Mesothelial cell of epicardium (in vitro differentiated cells): Measurements from ENCODE around the gene TNNI3. TPM values are rescaled to one million over a fixed set of nuclear protein-coding genes. Genes with fewer than 3 reads are reported as not detected.
"Not testable (repeated sequence)": the region's sequence is repeated elsewhere in the genome, so short reads cannot be mapped to it uniquely, and the experiment has no call there.

Experiments used
- DNase-seq, 2 experiments: peaks; one replicate each; pipeline ENCODE4 v3.0.0; 2021; ENCODE audit warnings: low spot score in 2 of 2; ENCODE audit not compliant: unreplicated experiment in 2 of 2
- H3K27ac Mint-ChIP-seq: 2 replicates; pipeline ENCODE4 v1.8.0; 2021; ENCODE audit warnings: mixed read lengths
- H3K27me3 Mint-ChIP-seq: 2 replicates; pipeline ENCODE4 v1.8.0; 2021; ENCODE audit warnings: low read depth, mixed read lengths
- H3K36me3 Mint-ChIP-seq: 2 replicates; pipeline ENCODE4 v1.8.0; 2021; ENCODE audit warnings: mixed read lengths
- H3K4me1 Mint-ChIP-seq: 2 replicates; pipeline ENCODE4 v1.8.0; 2021; ENCODE audit warnings: mixed read lengths
- H3K4me3 Mint-ChIP-seq: 2 replicates; pipeline ENCODE4 v1.8.0; 2021; ENCODE audit warnings: mild to moderate bottlenecking, moderate library complexity, mixed read lengths
- H3K9me3 Mint-ChIP-seq: 2 replicates; pipeline ENCODE4 v1.8.0; 2021; ENCODE audit warnings: mixed read lengths
- total RNA-seq: library from RNA; stranded (reverse); gene quantifications from 3 replicates; pipeline ENCODE4 v1.2.1, GENCODE V29; 2021
- TF ChIP-seq, protein P1 (sequence below): fragments of 200-600 bp; sonication (generic); IDR thresholded peaks from one replicate; pipeline ENCODE4 v1.5.0; 2021; ENCODE audit warnings: antibody characterized with exemption; ENCODE audit not compliant: unreplicated experiment

TNNI3 gene
- total RNA-seq, 1 donor from 2014 or later = 6.3 TPM

DNA sequence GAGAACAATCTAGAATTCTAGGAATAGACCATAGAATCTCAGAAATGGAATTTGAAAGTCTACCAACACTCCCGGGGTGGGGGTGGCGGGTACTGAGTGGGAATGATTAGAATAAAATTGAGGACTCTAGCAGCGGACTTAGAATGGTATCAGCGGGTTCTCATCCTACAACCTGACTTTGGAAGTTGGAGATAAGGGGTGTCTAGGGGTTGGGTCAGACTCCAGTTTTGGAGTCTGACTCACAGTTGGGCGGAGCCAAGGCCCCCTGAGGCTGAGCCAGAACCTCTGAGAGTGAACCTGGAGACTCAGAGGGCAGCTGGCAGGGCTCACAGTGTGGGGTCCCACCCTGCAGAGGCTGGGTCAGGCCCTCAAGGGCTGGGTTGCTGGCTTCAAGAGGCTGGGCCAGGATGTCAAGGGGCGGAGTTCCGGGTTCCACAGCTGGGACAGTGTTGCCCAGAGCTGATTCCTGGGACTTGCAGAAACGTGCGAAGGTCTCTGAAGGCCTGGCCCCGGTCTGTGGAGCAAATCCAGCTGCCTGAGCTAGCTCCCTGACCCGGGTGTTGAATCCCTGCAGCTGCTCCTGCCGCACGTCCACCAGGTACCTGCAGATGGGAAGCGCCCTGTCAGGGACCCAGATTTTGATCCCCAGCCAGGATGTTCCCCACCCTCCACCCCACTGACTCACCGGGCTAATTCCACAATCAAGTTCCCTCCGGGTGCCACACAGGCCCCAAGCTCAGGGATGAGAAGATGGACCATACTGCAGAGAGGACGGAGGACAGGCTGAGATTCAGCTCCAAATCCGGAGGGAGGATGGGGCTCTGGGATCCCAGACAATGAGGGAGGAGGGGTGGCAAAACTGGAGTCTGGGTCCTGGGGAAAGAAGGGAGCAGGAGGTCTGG lies 1.6 kb upstream of the TNNI3 start:
- H3K27me3 Mint-ChIP-seq = peaks cover 73% of the 10 kb centered on the region
- H3K4me3 Mint-ChIP-seq = no peak overlapping the region
- H3K36me3 Mint-ChIP-seq = no peaks in the 10 kb centered on the region
- H3K27ac Mint-ChIP-seq = no peak overlapping the region
- H3K4me1 Mint-ChIP-seq = peaks cover 15% of the 10 kb centered on the region
- TF ChIP-seq, protein P1, sequence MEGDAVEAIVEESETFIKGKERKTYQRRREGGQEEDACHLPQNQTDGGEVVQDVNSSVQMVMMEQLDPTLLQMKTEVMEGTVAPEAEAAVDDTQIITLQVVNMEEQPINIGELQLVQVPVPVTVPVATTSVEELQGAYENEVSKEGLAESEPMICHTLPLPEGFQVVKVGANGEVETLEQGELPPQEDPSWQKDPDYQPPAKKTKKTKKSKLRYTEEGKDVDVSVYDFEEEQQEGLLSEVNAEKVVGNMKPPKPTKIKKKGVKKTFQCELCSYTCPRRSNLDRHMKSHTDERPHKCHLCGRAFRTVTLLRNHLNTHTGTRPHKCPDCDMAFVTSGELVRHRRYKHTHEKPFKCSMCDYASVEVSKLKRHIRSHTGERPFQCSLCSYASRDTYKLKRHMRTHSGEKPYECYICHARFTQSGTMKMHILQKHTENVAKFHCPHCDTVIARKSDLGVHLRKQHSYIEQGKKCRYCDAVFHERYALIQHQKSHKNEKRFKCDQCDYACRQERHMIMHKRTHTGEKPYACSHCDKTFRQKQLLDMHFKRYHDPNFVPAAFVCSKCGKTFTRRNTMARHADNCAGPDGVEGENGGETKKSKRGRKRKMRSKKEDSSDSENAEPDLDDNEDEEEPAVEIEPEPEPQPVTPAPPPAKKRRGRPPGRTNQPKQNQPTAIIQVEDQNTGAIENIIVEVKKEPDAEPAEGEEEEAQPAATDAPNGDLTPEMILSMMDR = no peak
- DNase-seq = no peak
- no peaks in the 10 kb centered on the region for H3K9me3 Mint-ChIP-seq

DNA sequence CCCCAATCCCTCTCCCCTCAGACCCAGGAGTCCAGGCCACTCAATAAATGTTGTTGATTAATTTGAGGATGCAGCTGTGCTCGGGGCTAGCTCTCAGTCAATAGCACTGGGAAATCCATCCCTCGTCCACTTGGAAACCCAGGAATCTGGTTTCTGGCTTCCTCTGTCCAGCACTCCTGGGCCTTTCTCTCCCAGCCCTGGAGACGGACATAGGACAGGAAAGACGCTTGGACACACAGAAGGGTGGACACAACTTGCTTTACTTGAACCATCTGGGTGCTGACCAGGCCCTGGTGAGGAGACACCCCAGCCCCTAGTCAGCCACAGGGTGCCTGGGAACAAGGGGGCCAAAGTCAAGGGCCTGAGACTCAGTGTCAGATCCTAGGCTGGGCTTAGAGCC lies 891 bp upstream of the TNNI3 start:
- TF ChIP-seq, protein P1 = no peak
- peaks cover 72% of the 10 kb centered on the region for H3K27me3 Mint-ChIP-seq
- no peak overlapping the region for H3K4me3 Mint-ChIP-seq

DNA sequence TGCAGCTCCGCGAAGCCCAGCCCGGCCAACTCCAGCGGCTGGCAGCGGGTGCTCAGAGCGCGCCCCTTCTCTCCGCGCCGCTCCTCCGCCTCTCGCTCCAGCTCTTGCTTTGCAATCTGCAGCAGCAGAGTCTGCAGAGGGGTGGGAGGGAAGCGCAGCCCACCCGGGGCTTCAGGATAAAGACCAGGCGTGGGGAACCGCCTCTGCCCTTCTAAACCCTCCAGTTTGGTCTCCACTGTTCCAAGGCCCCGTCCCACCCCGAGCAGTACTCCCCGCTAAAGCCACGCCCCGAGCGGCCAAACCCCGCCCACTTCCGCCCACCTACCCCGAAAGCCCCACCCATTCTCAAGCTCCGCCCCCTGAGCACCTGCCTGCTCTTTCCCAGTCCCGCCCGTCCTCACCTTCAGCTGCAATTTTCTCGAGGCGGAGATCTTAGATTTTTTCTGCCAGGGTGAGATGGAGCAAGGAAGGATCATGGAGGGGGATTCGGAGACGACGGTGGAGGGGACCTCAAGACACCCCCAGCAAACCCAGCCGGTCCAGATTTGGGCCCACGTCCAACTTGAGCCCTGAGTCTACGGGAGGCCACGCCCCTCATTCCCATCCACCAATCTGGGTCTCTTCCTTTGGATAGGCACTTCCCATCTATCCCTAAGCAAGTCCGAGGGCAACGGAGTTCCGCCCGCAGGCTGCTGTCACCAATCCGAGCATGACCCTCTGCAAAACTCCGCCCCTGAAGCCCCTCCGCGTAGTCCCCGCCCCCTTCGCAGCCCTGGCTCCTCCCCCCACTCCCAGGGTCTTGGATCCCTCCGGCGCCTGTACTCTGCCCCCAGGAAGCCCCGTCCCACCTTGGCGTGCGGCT lies 1.1 kb downstream of the TNNI3 start:
- H3K9me3 Mint-ChIP-seq = peaks cover 6% of the 10 kb centered on the region
- H3K4me1 Mint-ChIP-seq = peaks cover 17% of the 10 kb centered on the region
- TF ChIP-seq, protein P1 = no peak
- H3K27me3 Mint-ChIP-seq = peaks cover 65% of the 10 kb centered on the region
- no peaks in the 10 kb centered on the region for H3K36me3 Mint-ChIP-seq
- peak overlapping the region; percentile 47 for H3K27ac Mint-ChIP-seq
- DNase-seq = peak; percentile 66 to 85
- peak overlapping the region; percentile 67 for H3K4me3 Mint-ChIP-seq

More for the DNA sequence above, 891 bp upstream of the TNNI3 start:
- Mint-ChIP-seq H3K36me3 (no peaks in the 10 kb centered on the region), H3K9me3 (no peaks in the 10 kb centered on the region), H3K27ac (no peak overlapping the region), H3K4me1 (peaks cover 15% of the 10 kb centered on the region)
- DNase-seq = no peak

DNA sequence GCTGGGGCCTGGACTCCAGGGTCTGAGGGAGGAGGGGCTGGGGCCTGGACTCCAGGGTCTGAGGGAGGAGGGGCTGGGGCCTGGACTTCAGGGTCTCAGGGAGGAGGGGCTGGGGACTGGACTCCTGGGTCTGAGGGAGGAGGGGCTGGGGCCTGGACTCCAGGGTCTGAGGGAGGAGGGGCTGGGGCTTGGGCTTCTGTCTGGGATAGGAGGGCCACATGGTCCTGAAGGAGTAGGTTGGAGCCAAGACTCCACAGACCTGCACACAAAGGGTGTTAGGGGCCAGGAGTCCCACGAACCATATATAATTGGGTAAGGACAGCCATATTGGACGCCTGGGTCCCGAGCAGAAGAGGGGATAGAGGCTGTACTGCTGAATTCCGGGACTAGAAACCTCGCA lies 1.7 kb downstream of the TNNI3 start:
- H3K27me3 Mint-ChIP-seq = peaks cover 63% of the 10 kb centered on the region
- DNase-seq, H3K36me3 Mint-ChIP-seq, H3K9me3 Mint-ChIP-seq, H3K27ac Mint-ChIP-seq: not testable (repeated sequence)
- H3K4me1 Mint-ChIP-seq = peaks cover 20% of the 10 kb centered on the region
- peak overlapping the region; percentile 67 for H3K4me3 Mint-ChIP-seq

DNA sequence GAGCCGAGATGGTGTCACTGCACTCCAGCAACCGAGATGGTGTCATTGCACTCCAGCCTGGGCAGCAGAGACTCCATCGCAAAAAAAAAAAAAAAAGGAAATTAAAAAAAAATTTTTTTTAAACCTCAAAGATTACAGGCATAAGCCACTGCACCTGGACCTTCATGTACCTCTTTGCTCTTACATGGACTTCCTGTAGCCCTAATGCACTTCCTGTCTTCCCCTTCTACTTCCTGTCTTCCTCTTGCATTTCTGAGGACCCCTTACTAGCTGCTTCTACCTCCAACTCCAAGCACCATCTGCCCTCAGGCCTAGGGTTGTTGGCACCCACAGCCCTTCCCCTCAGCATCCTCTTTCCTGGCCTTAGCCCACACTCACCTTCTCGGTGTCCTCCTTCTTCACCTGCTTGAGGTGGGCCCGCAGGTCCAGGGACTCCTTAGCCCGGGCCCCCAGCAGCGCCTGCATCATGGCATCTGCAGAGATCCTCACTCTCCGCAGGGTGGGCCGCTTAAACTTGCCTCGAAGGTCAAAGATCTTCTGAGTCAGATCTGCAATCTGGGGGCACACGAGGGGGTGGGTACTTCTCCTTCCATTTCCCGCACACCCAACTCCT lies 3.8 kb downstream of the TNNI3 start:
- Mint-ChIP-seq H3K4me3 (no peak overlapping the region), H3K4me1 (peaks cover 30% of the 10 kb centered on the region), H3K27me3 (peaks cover 64% of the 10 kb centered on the region), H3K27ac (no peak overlapping the region), H3K9me3 (peaks cover 6% of the 10 kb centered on the region), H3K36me3 (no peaks in the 10 kb centered on the region)
- no peak for DNase-seq
- TF ChIP-seq, protein P1 = no peak
